Activated CD8-positive, alpha-beta memory T cell treated with anti-CD3 and anti-CD28 coated beads, Interleukin-2, amount 50 U/mL, for 4 hours (primary cell): ENCODE data around the gene ADAMTS10.
"Not testable (repeated sequence)": the region's sequence is repeated elsewhere in the genome, so short reads cannot be mapped to it uniquely, and the experiment has no call there.

Experiments
- DNase-seq: peaks from one replicate; pipeline ENCODE4 v3.0.0-alpha.2; 2020

Gene ADAMTS10

GRCh38 chr19:8610041-8610935, at the start of gene ADAMTS10:
Gene ADAMTS10 (minus strand): TSS chr19:8610715. CDS start chr19:8605710, 5,005 bp downstream.
- DNase-seq, result peak; percentile 45

- DNase-seq, result no peak
Observed at GRCh38 chr19:8659905-8660304, 49.4 kb upstream of the ADAMTS10 start.

- no peak for DNase-seq
Observed at GRCh38 chr19:8657869-8658268, 47.4 kb upstream of the ADAMTS10 start.

- DNase-seq, result peak; percentile 48
Observed at GRCh38 chr19:8655340-8655709, 44.8 kb upstream of the ADAMTS10 start.

DNA sequence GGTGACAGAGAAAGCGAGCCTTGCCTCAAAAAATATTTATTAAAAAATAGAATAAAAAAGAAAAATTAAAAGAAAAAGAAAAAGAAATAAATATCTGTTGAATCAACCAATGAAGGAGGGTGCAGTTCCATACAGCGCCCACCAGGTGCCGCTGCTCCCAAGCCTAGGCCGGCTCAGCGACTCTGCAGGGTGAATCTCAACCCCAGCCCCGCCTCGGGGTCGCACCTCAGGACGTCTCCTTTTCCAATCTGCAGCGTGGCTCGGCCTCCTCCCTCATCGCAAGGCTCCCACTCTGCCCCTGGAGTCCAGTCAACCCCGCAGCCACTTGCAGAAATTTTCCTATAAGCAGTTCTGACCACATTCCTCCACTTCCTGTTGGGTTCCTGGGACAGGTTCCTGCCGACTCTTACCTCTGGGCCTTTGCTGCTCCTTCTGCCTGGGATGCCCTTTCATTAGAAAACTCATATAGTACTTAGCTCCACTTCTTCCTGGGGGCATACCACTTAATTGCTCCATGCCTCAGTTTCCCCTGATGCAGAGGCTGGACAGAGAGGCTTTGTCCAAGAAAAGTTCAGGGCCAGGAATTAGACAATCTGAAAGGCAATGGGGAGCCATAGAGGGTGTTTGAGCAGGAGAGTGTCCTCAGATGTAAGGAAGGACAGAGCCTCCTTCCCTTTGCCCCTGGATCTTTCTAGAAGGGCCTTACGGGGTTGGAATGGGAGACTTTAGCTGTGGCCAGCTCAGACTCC, 44.2 kb upstream of the ADAMTS10 start:
- peak; percentile 72 for DNase-seq

DNA sequence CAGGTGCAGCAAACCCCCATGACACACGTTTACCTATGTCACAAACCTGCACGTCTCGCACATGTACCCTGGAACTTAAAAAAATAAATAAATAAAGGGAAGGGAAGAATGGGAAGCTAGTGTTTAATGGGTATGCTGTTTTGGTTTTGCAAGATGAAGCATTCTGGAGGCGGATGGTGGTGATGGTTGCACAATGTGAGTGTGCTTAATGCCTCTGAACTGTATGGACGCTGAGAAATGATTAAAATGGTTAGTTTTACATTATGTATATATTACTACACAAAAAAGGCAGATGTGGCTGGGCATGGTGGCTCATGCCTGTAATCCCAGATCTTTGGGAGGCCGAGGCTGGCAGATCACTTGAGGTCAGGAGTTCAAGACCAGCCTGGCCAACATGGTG, 37.7 kb upstream of the ADAMTS10 start:
- no peak for DNase-seq

DNA sequence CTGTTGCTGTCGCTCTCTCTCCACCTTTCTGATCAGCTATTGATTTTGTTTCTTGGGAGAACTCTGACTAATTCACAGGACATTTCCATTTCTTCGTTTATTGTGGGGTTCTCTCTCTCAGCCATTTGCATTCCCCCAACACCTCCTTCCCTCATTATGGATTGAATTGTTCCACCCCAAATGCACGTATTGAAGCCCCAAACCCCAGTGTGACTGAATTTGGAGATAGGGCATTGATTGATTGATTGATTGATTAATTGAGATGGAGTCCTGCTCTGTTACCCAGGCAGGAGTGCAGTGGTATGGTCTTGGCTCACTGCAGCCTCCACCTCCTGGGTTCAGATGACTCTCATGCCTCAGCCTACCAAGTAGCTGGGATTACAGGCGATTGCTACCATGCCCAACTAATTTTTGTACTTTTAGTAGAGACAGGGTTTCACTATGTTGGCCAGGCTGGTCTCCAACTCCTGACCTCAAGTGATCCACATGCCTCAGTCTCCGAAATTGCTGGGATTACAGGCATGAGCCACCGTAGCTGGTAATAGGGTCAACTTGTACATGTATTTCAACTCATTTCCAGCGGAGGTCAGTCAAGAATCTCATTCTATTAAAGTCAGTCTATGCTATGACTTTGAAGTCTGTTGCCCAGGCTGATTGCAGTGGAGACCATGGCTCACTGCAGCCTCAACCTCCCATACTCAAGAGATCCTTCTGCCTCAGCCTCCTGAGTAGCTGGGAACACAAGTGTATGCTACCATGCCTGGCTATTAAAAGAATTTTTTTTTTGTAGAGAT, 33.5 kb upstream of the ADAMTS10 start:
- no peak for DNase-seq

DNA sequence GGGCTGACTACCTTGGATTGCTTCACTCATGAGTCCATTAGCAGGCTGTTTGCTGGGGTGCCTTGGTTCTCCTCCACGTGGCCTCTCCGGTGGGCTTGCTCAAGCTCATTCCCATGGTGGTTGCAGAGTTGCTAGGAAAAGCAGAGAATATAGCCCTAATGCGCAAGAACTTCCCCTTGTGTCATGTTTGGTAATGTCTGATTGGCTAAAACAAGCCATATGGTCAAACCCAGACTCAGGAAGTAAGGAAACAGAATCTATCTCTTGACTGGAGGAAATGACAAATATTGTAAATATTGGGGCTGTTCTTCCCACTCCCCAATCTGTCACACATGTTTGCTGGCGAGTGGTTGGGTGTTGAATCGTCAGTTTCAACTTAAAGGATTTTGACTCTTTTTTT, 32.0 kb upstream of the ADAMTS10 start:
- no peak for DNase-seq

DNA sequence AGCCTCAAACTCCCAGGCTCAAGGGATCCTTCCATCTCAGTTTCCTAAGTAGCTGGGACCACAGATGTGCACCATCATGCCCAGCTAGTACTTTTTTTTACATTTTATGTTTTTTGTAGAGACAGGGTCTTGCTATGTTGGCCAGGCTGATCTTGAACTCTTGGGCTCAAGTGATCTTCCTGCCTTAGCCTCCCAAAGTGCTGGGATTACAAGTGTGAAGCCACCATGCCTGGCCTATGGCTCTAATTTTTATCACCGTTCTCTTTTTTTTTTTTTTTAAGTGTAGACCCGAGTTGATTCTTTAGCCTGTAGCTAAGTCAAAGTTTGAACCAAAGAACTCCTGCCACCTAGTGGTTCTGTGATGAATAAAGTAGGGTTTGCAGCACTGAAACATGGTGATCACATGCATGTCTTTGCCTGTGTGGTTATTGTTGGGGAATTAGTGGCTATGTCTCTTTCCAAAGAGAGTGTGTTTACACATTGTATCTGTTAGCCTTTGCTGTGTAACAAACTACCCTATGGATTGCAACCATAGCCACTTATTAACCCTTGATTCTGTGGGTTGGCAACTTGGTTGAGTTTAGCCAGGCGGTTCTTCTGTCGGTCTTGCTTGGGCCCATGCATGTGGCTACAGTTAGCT, 31.5 kb upstream of the ADAMTS10 start:
- DNase-seq, result no peak

DNA sequence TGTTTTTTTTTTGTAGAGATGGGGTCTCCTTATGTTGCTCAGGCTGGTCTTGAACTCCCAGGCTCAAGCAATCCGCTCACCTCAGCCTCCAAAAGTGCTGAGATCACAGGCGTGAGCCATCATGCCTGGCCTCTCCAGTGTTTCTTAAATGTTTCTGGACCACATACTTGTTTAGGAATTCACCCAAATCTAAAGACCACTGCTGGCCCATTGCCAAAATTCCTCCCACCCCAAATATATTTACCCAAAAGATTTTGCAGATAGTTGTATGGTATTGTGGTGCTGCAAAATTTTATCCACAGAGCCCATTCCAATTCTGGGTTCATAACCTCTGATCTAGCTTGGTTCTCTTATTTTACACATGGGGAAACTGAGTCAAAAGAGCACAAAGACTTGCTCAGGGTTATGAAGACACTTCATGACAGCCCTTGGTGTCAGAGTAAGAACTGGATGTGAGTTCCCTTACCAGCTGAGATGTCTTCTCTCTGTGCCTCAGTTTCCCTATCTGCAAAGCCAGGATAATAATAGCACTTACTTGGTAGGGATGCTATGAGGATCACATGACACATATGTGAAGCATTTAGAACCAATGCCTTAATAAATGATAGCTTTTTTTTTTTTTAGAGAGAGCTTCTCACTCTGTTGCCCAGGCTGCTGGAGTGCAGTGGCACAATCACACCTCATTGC, 30.8 kb upstream of the ADAMTS10 start:
- no peak for DNase-seq

DNA sequence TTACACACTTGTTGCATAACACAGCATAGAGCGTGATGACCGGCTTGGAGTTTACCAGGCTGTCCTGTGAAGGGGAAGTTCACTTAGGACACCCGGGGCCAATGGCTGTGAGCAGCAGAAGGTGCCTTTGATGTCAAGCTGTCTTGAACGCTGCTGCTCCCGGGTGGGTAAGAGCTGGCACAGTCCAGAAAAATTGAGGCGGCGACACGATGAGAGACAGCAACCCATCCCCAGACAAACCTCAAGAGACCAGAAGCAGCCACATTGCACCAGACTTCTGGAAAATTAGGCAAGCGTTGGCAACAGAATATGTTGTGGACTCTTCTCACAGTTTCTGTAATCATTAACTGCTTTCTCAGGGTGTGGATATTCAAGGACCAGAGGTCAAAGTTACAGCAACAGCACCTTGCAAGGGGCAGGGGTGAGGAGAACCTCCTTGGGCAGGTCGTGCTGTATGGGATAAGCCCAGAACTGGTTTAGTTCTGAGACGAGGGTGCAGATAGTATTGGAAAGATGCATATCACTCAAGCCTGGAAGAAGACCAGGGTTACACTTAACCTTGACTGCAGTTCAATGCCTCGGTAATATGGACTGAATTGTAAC, 30.0 kb upstream of the ADAMTS10 start:
- DNase-seq, result no peak

DNA sequence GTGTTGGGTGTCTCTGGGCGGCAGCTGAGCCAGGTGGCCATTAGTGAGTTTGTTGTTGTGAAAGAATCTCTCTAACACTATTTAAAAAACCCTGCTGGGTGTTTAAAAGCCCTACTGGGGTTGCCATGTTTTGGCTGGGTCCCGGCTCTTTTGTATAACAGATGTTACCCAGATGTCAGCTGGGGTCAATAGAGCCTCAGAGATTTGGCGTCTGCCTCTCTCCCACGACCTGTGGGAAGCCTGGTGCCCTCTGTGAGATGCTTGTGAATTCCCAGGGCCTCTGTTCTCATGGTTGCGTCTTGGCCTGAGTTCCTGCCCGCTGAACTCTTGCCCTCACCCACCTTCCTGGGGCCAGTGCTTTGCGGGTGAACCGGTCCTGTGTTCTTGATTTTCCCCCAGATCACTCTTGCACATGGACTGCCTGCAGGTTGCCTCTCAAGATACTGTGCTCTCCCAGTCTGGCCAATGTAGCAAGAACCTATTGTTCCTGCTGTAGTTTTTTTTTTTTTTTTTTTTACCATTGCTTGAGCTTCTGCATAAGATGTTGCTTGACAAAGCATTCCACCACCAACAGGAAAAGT, 29.4 kb upstream of the ADAMTS10 start:
- DNase-seq, result no peak

- DNase-seq, result no peak
Observed at GRCh38 chr19:8638078-8638619, 27.6 kb upstream of the ADAMTS10 start.

DNA sequence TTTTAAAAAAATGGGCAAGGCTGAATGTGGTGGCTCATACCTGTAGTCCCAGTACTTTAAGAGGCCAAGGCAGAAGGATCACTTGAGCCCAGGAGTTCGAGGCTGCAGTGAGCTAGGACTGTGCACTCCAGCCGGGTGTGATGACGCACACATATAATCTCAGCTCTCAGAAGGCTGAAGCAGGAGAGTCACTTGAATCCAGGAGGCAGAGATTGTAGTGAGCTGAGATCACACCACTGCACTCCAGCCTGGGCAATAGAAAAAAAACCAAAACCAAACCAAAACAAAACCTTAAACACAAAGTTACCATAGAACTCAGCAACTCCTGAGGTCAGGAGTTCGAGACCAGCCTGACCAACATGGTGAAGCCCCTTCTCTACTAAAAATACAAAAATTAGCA, 26.6 kb upstream of the ADAMTS10 start:
- DNase-seq, result not testable (repeated sequence)

DNA sequence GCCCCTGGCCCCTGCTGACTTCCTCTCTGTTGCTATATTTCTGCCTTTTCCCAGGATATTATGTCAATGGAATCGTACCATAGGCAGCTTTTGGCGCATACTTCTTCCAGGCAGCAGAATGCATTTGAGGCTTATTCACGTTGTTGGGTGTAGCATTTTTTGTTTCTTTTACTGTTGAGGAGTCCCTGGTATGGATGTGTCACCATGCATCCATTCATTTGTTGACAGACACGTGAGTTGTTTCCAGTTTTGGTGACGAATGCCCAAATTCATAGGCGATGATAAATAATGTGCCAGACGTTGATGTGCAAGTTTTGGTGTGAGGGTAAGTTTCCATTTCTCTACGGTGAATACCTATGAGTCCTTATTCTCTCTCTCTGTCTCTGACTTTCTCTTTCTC, 24.9 kb upstream of the ADAMTS10 start:
- no peak for DNase-seq

GRCh38 chr19:8631425-8631819, 20.9 kb upstream of the ADAMTS10 start:
- no peak for DNase-seq

DNA sequence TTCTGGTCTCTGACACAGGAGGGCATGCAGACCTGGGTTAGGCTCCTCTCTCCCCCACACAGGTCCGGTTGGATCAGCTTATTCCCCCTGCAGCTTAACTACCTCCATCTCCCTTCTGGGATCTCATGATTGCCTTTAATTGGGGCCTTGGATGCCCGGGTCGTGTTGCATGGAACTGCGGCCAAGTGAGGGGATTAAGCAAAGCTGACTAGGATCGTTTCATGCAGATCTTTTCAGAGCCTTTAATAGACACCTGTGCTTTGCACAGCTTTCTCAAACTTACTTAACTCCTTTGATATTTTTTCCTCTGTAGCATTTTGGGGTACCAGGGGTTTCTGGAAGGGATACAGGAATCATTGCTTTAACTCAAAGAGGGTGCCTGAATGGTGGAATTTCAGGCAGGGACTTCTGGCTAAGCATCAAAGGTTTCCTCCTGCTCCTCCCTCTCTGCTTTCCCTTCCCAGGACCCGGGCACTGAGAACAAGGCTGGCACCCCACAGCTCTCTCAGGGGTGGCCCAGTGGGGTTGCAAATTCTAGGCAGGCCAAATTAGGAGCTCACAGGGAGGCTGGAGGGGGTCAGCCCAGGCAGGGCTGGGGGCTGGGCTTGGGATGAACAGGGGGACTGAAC, 20.4 kb upstream of the ADAMTS10 start:
- no peak for DNase-seq

GRCh38 chr19:8629996-8630683, 19.6 kb upstream of the ADAMTS10 start, which contains the start of gene NFILZ:
Gene NFILZ (plus strand): TSS chr19:8630633. CDS start chr19:8676766, 46,133 bp downstream.
- no peak for DNase-seq

- no peak for DNase-seq
Observed at GRCh38 chr19:8629184-8629583, 18.7 kb upstream of the ADAMTS10 start.

DNA sequence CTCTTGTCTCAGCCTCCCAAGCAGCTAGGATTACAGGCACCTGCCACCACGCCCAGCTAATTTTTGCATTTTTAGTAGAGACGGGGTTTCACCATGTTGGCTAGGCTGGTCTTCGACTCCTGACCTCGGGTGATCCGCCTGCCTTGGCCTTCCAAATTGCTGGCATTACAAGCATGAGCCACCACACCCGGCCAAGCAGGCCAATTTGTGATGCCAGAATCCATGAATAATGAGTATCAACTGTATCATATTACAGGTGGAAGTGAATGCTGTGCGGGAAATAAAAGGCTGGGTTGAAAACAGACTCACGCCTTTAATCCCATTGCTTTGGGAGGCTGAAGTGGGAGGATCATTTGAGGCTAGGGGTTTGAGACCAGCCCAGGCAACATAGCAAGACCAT, 16.3 kb upstream of the ADAMTS10 start:
- DNase-seq, result no peak
